HG03103 (cell line): Measurements from ENCODE around the gene SYT14.
"Not testable (repeated sequence)": the region's sequence is repeated elsewhere in the genome, so short reads cannot be mapped to it uniquely, and the experiment has no call there.

ENCODE experiments used
- ATAC-seq: cut with Tn5 transposase; IDR thresholded peaks from one replicate; pipeline ENCODE4 v1.9.1; 2021; ENCODE audit warnings: low read depth; ENCODE audit not compliant: unreplicated experiment

Gene SYT14

GRCh38 chr1:210022044-210022443, 84.0 kb downstream of the SYT14 start:
- no peak for ATAC-seq

- no peak for ATAC-seq
Measured at GRCh38 chr1:210024282-210024681, 86.3 kb downstream of the SYT14 start.

GRCh38 chr1:210024996-210025395, 87.0 kb downstream of the SYT14 start:
- no peak for ATAC-seq

GRCh38 chr1:210025870-210026269, 87.9 kb downstream of the SYT14 start:
- ATAC-seq, result no peak

GRCh38 chr1:210027994-210028393, 90.0 kb downstream of the SYT14 start:
- ATAC-seq, result no peak

- no peak for ATAC-seq
Measured at GRCh38 chr1:210031473-210031872, 93.5 kb downstream of the SYT14 start.

GRCh38 chr1:210043058-210043457, 105.0 kb downstream of the SYT14 start:
- no peak for ATAC-seq

GRCh38 chr1:210049616-210050015, 111.6 kb downstream of the SYT14 start:
- ATAC-seq, result no peak

GRCh38 chr1:210050491-210050890, 112.5 kb downstream of the SYT14 start:
- ATAC-seq, result not testable (repeated sequence)

- ATAC-seq, result no peak
Measured at GRCh38 chr1:210053126-210053525, 115.1 kb downstream of the SYT14 start.

GRCh38 chr1:210057593-210057992, 119.6 kb downstream of the SYT14 start:
- no peak for ATAC-seq

GRCh38 chr1:210061992-210062391, 124.0 kb downstream of the SYT14 start:
- no peak for ATAC-seq

GRCh38 chr1:210070531-210070930, 132.5 kb downstream of the SYT14 start:
- no peak for ATAC-seq

GRCh38 chr1:210072129-210072528, 134.1 kb downstream of the SYT14 start:
- ATAC-seq, result no peak

GRCh38 chr1:210072896-210073504, 135.0 kb downstream of the SYT14 start:
- no peak for ATAC-seq

GRCh38 chr1:210074904-210075303, 136.9 kb downstream of the SYT14 start:
- ATAC-seq, result no peak

- no peak for ATAC-seq
Measured at GRCh38 chr1:210076620-210077019, 138.6 kb downstream of the SYT14 start.

- no peak for ATAC-seq
Measured at GRCh38 chr1:210081494-210081893, 143.5 kb downstream of the SYT14 start.

GRCh38 chr1:210085359-210085758, 147.3 kb downstream of the SYT14 start:
- no peak for ATAC-seq

GRCh38 chr1:210087058-210087457, 149.0 kb downstream of the SYT14 start:
- no peak for ATAC-seq

GRCh38 chr1:210089855-210090254, 151.8 kb downstream of the SYT14 start:
- no peak for ATAC-seq

- ATAC-seq, result no peak
Measured at GRCh38 chr1:210092366-210092765, 154.3 kb downstream of the SYT14 start.

GRCh38 chr1:210093461-210093860, 155.4 kb downstream of the SYT14 start:
- ATAC-seq, result no peak
